Memory B cell (primary cell): Measurements from ENCODE around the gene PDE4D.

Experiments
- ATAC-seq: fragments of 150-1000 bp; cut with Tn5 transposase; 2 replicates; pipeline ENCODE4 v1.10.0; 2021; ENCODE audit warnings: low read depth, mild to moderate bottlenecking, moderate library complexity
- DNase-seq, 2 donors: peaks; one replicate each; pipeline ENCODE4 v3.0.0; 2022; ENCODE audit warnings: low spot score in 2 of 2
- H3K27ac Mint-ChIP-seq: one replicate; pipeline ENCODE4 v1.8.0; 2022; ENCODE audit warnings: mild to moderate bottlenecking, moderate library complexity, mixed read lengths
- H3K27me3 Mint-ChIP-seq: one replicate; pipeline ENCODE4 v1.8.0; 2022; ENCODE audit warnings: mixed read lengths
- H3K36me3 Mint-ChIP-seq: one replicate; pipeline ENCODE4 v1.8.0; 2022; ENCODE audit warnings: mild to moderate bottlenecking, mixed read lengths
- H3K4me1 Mint-ChIP-seq: one replicate; pipeline ENCODE4 v1.8.0; 2022; ENCODE audit warnings: mixed read lengths
- H3K4me3 Mint-ChIP-seq: one replicate; pipeline ENCODE4 v1.8.0; 2022; ENCODE audit warnings: mild to moderate bottlenecking, moderate library complexity, mixed read lengths
- H3K9me3 Mint-ChIP-seq: one replicate; pipeline ENCODE4 v1.8.0; 2022; ENCODE audit warnings: mixed read lengths

PDE4D gene

GRCh38 chr5:59569158-59569557, 324.4 kb downstream of the PDE4D start:
- no peak overlapping the region for H3K4me3 Mint-ChIP-seq
- peak overlapping the region; percentile 29 for H3K27ac Mint-ChIP-seq
- H3K27me3 Mint-ChIP-seq: no peaks in the 10 kb centered on the region
- H3K9me3 Mint-ChIP-seq: no peaks in the 10 kb centered on the region
- ATAC-seq: no peak
- DNase-seq: no peak
- H3K4me1 Mint-ChIP-seq: peaks cover 55% of the 10 kb centered on the region
- peaks cover 4% of the 10 kb centered on the region for H3K36me3 Mint-ChIP-seq

- ATAC-seq: no peak
- Mint-ChIP-seq H3K36me3 (peaks cover 1% of the 10 kb centered on the region), H3K27me3 (no peaks in the 10 kb centered on the region), H3K9me3 (no peaks in the 10 kb centered on the region), H3K4me3 (no peak overlapping the region), H3K4me1 (peaks cover 61% of the 10 kb centered on the region), H3K27ac (peak overlapping the region; percentile 23)
- no peak for DNase-seq
Observed at GRCh38 chr5:59568161-59568560, 325.4 kb downstream of the PDE4D start.

- Mint-ChIP-seq H3K9me3 (peaks cover 1% of the 10 kb centered on the region), H3K27ac (peak overlapping the region; percentile 97), H3K4me3 (no peak overlapping the region), H3K4me1 (peaks cover 61% of the 10 kb centered on the region), H3K36me3 (peaks cover under 1% of the 10 kb centered on the region), H3K27me3 (no peaks in the 10 kb centered on the region)
- DNase-seq (no peak), ATAC-seq (no peak)
Observed at GRCh38 chr5:59565551-59565950, 328.0 kb downstream of the PDE4D start.

GRCh38 chr5:59564895-59565294, 328.6 kb downstream of the PDE4D start:
- DNase-seq (no peak), ATAC-seq (no peak)
- H3K27me3 Mint-ChIP-seq: no peaks in the 10 kb centered on the region
- H3K9me3 Mint-ChIP-seq: peaks cover 5% of the 10 kb centered on the region
- H3K4me3 Mint-ChIP-seq: no peak overlapping the region
- H3K36me3 Mint-ChIP-seq: peaks cover 4% of the 10 kb centered on the region
- H3K4me1 Mint-ChIP-seq: peaks cover 65% of the 10 kb centered on the region
- H3K27ac Mint-ChIP-seq: peak overlapping the region; percentile 97

GRCh38 chr5:59562756-59563389, 330.7 kb downstream of the PDE4D start:
- Mint-ChIP-seq H3K4me1 (peaks cover 54% of the 10 kb centered on the region), H3K36me3 (peaks cover 4% of the 10 kb centered on the region), H3K9me3 (peaks cover 5% of the 10 kb centered on the region), H3K4me3 (peak overlapping the region; percentile 31), H3K27me3 (no peaks in the 10 kb centered on the region), H3K27ac (peak overlapping the region; percentile 97)
- DNase-seq (peak; percentile 66 to 83), ATAC-seq (peak; percentile 86)

GRCh38 chr5:59560553-59560952, 333.0 kb downstream of the PDE4D start:
- Mint-ChIP-seq H3K36me3 (peaks cover 4% of the 10 kb centered on the region), H3K27ac (peak overlapping the region; percentile 88), H3K27me3 (no peaks in the 10 kb centered on the region), H3K4me3 (no peak overlapping the region), H3K9me3 (peaks cover 5% of the 10 kb centered on the region), H3K4me1 (peaks cover 41% of the 10 kb centered on the region)
- ATAC-seq: no peak
- DNase-seq: no peak

- H3K27ac Mint-ChIP-seq: peak overlapping the region; percentile 88
- DNase-seq (no peak), ATAC-seq (no peak)
- H3K36me3 Mint-ChIP-seq: peaks cover 4% of the 10 kb centered on the region
- H3K9me3 Mint-ChIP-seq: peaks cover 5% of the 10 kb centered on the region
- H3K27me3 Mint-ChIP-seq: no peaks in the 10 kb centered on the region
- H3K4me3 Mint-ChIP-seq: no peak overlapping the region
- peaks cover 36% of the 10 kb centered on the region for H3K4me1 Mint-ChIP-seq
Observed at GRCh38 chr5:59559847-59560246, 333.7 kb downstream of the PDE4D start.

GRCh38 chr5:59559323-59559722, 334.2 kb downstream of the PDE4D start:
- ATAC-seq (no peak), DNase-seq (no peak)
- peaks cover 31% of the 10 kb centered on the region for H3K4me1 Mint-ChIP-seq

GRCh38 chr5:59558501-59558900, 335.0 kb downstream of the PDE4D start:
- Mint-ChIP-seq H3K9me3 (peaks cover 5% of the 10 kb centered on the region), H3K4me1 (peaks cover 23% of the 10 kb centered on the region), H3K27ac (peak overlapping the region; percentile 20), H3K36me3 (peaks cover 4% of the 10 kb centered on the region), H3K27me3 (no peaks in the 10 kb centered on the region), H3K4me3 (no peak overlapping the region)
- DNase-seq: no peak
- no peak for ATAC-seq

More at GRCh38 chr5:59559323-59559722, 334.2 kb downstream of the PDE4D start:
- Mint-ChIP-seq H3K9me3 (peaks cover 5% of the 10 kb centered on the region), H3K27me3 (no peaks in the 10 kb centered on the region), H3K36me3 (peaks cover 4% of the 10 kb centered on the region), H3K27ac (no peak overlapping the region), H3K4me3 (no peak overlapping the region)

- H3K27me3 Mint-ChIP-seq: no peaks in the 10 kb centered on the region
- H3K9me3 Mint-ChIP-seq: peaks cover 5% of the 10 kb centered on the region
- H3K27ac Mint-ChIP-seq: peak overlapping the region; percentile 6
- H3K4me3 Mint-ChIP-seq: no peak overlapping the region
- DNase-seq (no peak), ATAC-seq (no peak)
- peaks cover 4% of the 10 kb centered on the region for H3K36me3 Mint-ChIP-seq
- peaks cover 15% of the 10 kb centered on the region for H3K4me1 Mint-ChIP-seq
Observed at GRCh38 chr5:59557572-59557971, 336.0 kb downstream of the PDE4D start.

- H3K27ac Mint-ChIP-seq: peak overlapping the region; percentile 54
- peaks cover 4% of the 10 kb centered on the region for H3K36me3 Mint-ChIP-seq
- no peaks in the 10 kb centered on the region for H3K27me3 Mint-ChIP-seq
- no peak for DNase-seq
- no peak for ATAC-seq
- H3K4me3 Mint-ChIP-seq: no peak overlapping the region
- H3K9me3 Mint-ChIP-seq: peaks cover 4% of the 10 kb centered on the region
- H3K4me1 Mint-ChIP-seq: peaks cover 9% of the 10 kb centered on the region
Observed at GRCh38 chr5:59555596-59555995, 337.9 kb downstream of the PDE4D start.

- no peaks in the 10 kb centered on the region for H3K36me3 Mint-ChIP-seq
- H3K9me3 Mint-ChIP-seq: no peaks in the 10 kb centered on the region
- H3K4me1 Mint-ChIP-seq: peaks cover 5% of the 10 kb centered on the region
- ATAC-seq (no peak), DNase-seq (no peak)
- no peak overlapping the region for H3K27ac Mint-ChIP-seq
- H3K27me3 Mint-ChIP-seq: no peaks in the 10 kb centered on the region
- no peak overlapping the region for H3K4me3 Mint-ChIP-seq
Observed at GRCh38 chr5:59554501-59554900, 339.0 kb downstream of the PDE4D start.

- Mint-ChIP-seq H3K4me1 (peaks cover 5% of the 10 kb centered on the region), H3K27ac (no peak overlapping the region), H3K9me3 (no peaks in the 10 kb centered on the region), H3K27me3 (no peaks in the 10 kb centered on the region), H3K4me3 (no peak overlapping the region), H3K36me3 (no peaks in the 10 kb centered on the region)
- ATAC-seq (no peak), DNase-seq (no peak)
Observed at GRCh38 chr5:59553992-59554391, 339.5 kb downstream of the PDE4D start.

- no peaks in the 10 kb centered on the region for H3K36me3 Mint-ChIP-seq
- ATAC-seq: no peak
- no peaks in the 10 kb centered on the region for H3K9me3 Mint-ChIP-seq
- H3K4me3 Mint-ChIP-seq: no peak overlapping the region
- H3K27ac Mint-ChIP-seq: no peak overlapping the region
- no peaks in the 10 kb centered on the region for H3K27me3 Mint-ChIP-seq
- H3K4me1 Mint-ChIP-seq: peaks cover 5% of the 10 kb centered on the region
- DNase-seq: no peak
Observed at GRCh38 chr5:59548807-59549357, 344.6 kb downstream of the PDE4D start.

GRCh38 chr5:59547731-59548130, 345.8 kb downstream of the PDE4D start:
- no peak for DNase-seq
- no peaks in the 10 kb centered on the region for H3K9me3 Mint-ChIP-seq

More at GRCh38 chr5:59547731-59548130, 345.8 kb downstream of the PDE4D start:
- no peak for ATAC-seq
- H3K27ac Mint-ChIP-seq: peak overlapping the region; percentile 60
- H3K4me3 Mint-ChIP-seq: no peak overlapping the region
- peaks cover 11% of the 10 kb centered on the region for H3K4me1 Mint-ChIP-seq
- H3K27me3 Mint-ChIP-seq: no peaks in the 10 kb centered on the region
- no peaks in the 10 kb centered on the region for H3K36me3 Mint-ChIP-seq
